HepG2 (cell line): ENCODE results near the gene PAFAH1B2. TPM values are rescaled to one million over a fixed set of nuclear protein-coding genes. Genes with fewer than 3 reads are reported as not detected.

Experiments
- CEBPB ChIP-seq: IDR thresholded peaks from 2 replicates; pipeline ENCODE4 v1.6.1; 2011; ENCODE audit warnings: low read depth, low read length, improper control_type of control experiment, borderline replicate concordance
- KAT7 ChIP-seq: IDR thresholded peaks from 2 replicates; pipeline ENCODE4 v1.6.1; 2018; ENCODE audit warnings: borderline replicate concordance, missing compliant biosample characterization
- KAT8 ChIP-seq: IDR thresholded peaks from 2 replicates; pipeline ENCODE4 v1.6.1; 2016; ENCODE audit warnings: missing genetic modification reagents, missing compliant biosample characterization
- NFATC3 ChIP-seq: sonication (generic); formaldehyde crosslinking; IDR thresholded peaks from 2 replicates; pipeline ENCODE4 v1.5.1; 2020; ENCODE audit warnings: mild to moderate bottlenecking, missing genetic modification reagents
- PAXIP1 ChIP-seq: sonication (generic); formaldehyde crosslinking; conservative IDR thresholded peaks from 2 replicates; pipeline ENCODE4 v1.4.0; 2020; ENCODE audit warnings: mild to moderate bottlenecking, missing genetic modification reagents, moderate library complexity
- RFX3 ChIP-seq: IDR thresholded peaks from 2 replicates; pipeline ENCODE4 v1.6.1; 2016; ENCODE audit warnings: missing biosample characterization, missing genetic modification reagents
- RFXAP ChIP-seq: sonication (generic); formaldehyde crosslinking; IDR thresholded peaks from 2 replicates; pipeline ENCODE4 v1.4.0; 2020; ENCODE audit warnings: missing genetic modification reagents, borderline replicate concordance
- YEATS4 ChIP-seq: sonication (generic); formaldehyde crosslinking; IDR thresholded peaks from 2 replicates; pipeline ENCODE4 v1.4.0; 2020; ENCODE audit warnings: missing genetic modification reagents, borderline replicate concordance
- ZFP90 ChIP-seq: sonication (generic); formaldehyde crosslinking; IDR thresholded peaks from 2 replicates; pipeline ENCODE4 v1.8.0; 2022; ENCODE audit warnings: missing genetic modification reagents, mild to moderate bottlenecking, inconsistent platforms, borderline replicate concordance
- ZMYM3 ChIP-seq: sonication (generic); formaldehyde crosslinking; IDR thresholded peaks from 2 replicates; pipeline ENCODE4 v1.5.1; 2020; ENCODE audit warnings: mild to moderate bottlenecking, missing genetic modification reagents
- ZNF549 ChIP-seq: sonication (generic); formaldehyde crosslinking; IDR thresholded peaks from 2 replicates; pipeline ENCODE4 v1.5.0; 2020; ENCODE audit warnings: missing genetic modification reagents
- ZNF598 ChIP-seq: sonication (generic); formaldehyde crosslinking; IDR thresholded peaks from 2 replicates; pipeline ENCODE4 v1.5.1; 2020; ENCODE audit warnings: mild to moderate bottlenecking, missing genetic modification reagents, borderline replicate concordance
- ZNF674 ChIP-seq: sonication (generic); formaldehyde crosslinking; IDR thresholded peaks from 2 replicates; pipeline ENCODE4 v1.5.0; 2020; ENCODE audit warnings: low read depth, mild to moderate bottlenecking, missing genetic modification reagents
- ZNF678 ChIP-seq: sonication (generic); formaldehyde crosslinking; IDR thresholded peaks from 2 replicates; pipeline ENCODE4 v1.4.0; 2020; ENCODE audit warnings: mild to moderate bottlenecking, missing genetic modification reagents
- ZNF746 ChIP-seq: sonication (generic); formaldehyde crosslinking; IDR thresholded peaks from 2 replicates; pipeline ENCODE4 v1.8.0; 2022; ENCODE audit warnings: mild to moderate bottlenecking, missing genetic modification reagents
- ZNF761 ChIP-seq: sonication (generic); formaldehyde crosslinking; conservative IDR thresholded peaks from 2 replicates; pipeline ENCODE4 v1.4.0; 2020; ENCODE audit warnings: mild to moderate bottlenecking, missing genetic modification reagents
- ZNF766 ChIP-seq: sonication (generic); formaldehyde crosslinking; IDR thresholded peaks from 2 replicates; pipeline ENCODE4 v1.5.0; 2020; ENCODE audit warnings: missing genetic modification reagents, borderline replicate concordance
- polyA plus RNA-seq, 8 experiments: library from polyadenylated mRNA; depleted of rRNA in 3 of 8; stranded (reverse) in 7 of 8; unstranded in 1 of 8; fragments of >200 nt; fragmentation: Illumina TruSeq in 4 of 8; extraction: Trizol in 4 of 8; gene quantifications; 2 replicates each; pipeline versions ENCODE4 v1.2.1 to v1.2.3, GENCODE V29; 2011 to 2016; ENCODE audit warnings: low read depth in 4 of 8, missing spikeins in 1 of 8, mixed read lengths in 1 of 8; ENCODE audit not compliant: insufficient read depth in 1 of 8
- total RNA-seq, 5 experiments: library from RNA; depleted of rRNA; stranded (reverse); fragments of >200 nt; fragmentation: Illumina TruSeq; extraction: Trizol; gene quantifications; 2 replicates each; pipeline ENCODE4 v1.2.3, GENCODE V29; 2016; ENCODE audit warnings: low read depth in 1 of 5
- TF ChIP-seq, protein P1 (sequence below): sonication (generic); formaldehyde crosslinking; IDR thresholded peaks from 2 replicates; pipeline ENCODE4 v1.9.0; 2022; ENCODE audit warnings: low read depth, missing genetic modification reagents
- TF ChIP-seq, protein P2 (sequence below): sonication (generic); formaldehyde crosslinking; IDR thresholded peaks from 2 replicates; pipeline ENCODE4 v1.5.1; 2020; ENCODE audit warnings: missing genetic modification reagents, mild to moderate bottlenecking, borderline replicate concordance
- TF ChIP-seq, protein P3 (sequence below): IDR thresholded peaks from 2 replicates; pipeline ENCODE4 v1.6.1; 2016; ENCODE audit warnings: missing compliant biosample characterization, missing genetic modification reagents, borderline replicate concordance

Gene PAFAH1B2
- total and polyA plus RNA-seq, 2 of the 13 experiments (the other 11 are each of a cell fraction or from before 2014, with no cell fraction given), result 28.8 to 104 TPM

DNA sequence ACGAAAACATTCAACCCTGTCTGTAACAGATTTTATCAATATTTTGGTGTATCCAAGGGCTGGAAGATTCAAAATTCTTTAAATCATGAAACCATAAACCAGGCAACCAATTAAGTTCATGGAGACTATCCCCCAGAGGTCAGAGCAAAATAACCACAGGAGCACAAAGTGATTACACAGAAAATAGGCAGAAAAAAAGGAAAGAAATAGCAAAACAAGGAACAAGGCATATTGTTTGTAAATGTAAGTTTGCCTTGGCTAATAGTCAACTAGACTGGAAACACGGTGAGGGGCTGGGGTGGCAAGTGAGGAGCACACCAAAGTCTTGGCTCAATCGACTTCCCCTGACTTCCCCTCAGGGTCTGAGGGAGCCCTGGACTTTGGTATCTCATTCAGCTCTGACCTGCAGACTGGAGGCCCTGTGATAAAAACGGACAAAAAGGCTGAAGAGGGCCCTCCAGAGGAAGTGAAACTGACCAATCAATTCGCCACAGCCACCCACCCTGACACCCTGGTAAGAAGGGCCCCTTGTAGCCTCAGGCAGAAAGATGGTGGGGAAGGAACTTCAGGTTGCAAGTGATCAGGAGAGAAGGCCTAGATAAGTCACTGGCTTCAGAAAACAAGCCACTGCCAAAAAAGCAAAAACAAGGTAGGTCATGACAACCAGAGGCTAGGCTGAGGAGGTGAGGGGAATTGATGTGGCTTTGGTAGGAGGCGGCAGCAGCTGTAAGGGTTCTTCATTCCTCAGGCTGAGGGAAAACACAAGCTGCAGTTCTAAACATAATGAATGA is 47.7 kb upstream of the PAFAH1B2 start (continued):
- TF ChIP-seq RFXAP (CRISPR knock-in tag) (peak; percentile 41; the same call in 1 of the 2 replicates), ZNF674 (no peak), ZNF746 (no peak), ZMYM3 (no peak), ZNF549 (no peak), PAXIP1 (CRISPR knock-in tag) (peak; percentile 81), CEBPB (no peak), KAT8 (CRISPR knock-in tag) (peak; percentile 52; the same call in 1 of the 2 replicates), RFX3 (no peak), ZNF761 (CRISPR knock-in tag) (no peak; the same call in 1 of the 2 replicates), KAT7 (CRISPR knock-in tag) (no peak), YEATS4 (CRISPR knock-in tag) (peak; percentile 40; the same call in 1 of the 2 replicates), ZNF766 (CRISPR knock-in tag) (no peak), NFATC3 (no peak), ZFP90 (0 out of 2 replicates have a peak, but pooled peaks have one; percentile 69), ZNF678 (CRISPR knock-in tag) (no peak), ZNF598 (CRISPR knock-in tag) (no peak)
- TF ChIP-seq, protein P1, sequence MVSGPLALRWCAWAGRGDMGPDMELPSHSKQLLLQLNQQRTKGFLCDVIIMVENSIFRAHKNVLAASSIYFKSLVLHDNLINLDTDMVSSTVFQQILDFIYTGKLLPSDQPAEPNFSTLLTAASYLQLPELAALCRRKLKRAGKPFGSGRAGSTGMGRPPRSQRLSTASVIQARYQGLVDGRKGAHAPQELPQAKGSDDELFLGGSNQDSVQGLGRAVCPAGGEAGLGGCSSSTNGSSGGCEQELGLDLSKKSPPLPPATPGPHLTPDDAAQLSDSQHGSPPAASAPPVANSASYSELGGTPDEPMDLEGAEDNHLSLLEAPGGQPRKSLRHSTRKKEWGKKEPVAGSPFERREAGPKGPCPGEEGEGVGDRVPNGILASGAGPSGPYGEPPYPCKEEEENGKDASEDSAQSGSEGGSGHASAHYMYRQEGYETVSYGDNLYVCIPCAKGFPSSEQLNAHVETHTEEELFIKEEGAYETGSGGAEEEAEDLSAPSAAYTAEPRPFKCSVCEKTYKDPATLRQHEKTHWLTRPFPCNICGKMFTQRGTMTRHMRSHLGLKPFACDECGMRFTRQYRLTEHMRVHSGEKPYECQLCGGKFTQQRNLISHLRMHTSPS, result peak; percentile 30; the same call in 1 of the 2 replicates
- TF ChIP-seq, protein P2, sequence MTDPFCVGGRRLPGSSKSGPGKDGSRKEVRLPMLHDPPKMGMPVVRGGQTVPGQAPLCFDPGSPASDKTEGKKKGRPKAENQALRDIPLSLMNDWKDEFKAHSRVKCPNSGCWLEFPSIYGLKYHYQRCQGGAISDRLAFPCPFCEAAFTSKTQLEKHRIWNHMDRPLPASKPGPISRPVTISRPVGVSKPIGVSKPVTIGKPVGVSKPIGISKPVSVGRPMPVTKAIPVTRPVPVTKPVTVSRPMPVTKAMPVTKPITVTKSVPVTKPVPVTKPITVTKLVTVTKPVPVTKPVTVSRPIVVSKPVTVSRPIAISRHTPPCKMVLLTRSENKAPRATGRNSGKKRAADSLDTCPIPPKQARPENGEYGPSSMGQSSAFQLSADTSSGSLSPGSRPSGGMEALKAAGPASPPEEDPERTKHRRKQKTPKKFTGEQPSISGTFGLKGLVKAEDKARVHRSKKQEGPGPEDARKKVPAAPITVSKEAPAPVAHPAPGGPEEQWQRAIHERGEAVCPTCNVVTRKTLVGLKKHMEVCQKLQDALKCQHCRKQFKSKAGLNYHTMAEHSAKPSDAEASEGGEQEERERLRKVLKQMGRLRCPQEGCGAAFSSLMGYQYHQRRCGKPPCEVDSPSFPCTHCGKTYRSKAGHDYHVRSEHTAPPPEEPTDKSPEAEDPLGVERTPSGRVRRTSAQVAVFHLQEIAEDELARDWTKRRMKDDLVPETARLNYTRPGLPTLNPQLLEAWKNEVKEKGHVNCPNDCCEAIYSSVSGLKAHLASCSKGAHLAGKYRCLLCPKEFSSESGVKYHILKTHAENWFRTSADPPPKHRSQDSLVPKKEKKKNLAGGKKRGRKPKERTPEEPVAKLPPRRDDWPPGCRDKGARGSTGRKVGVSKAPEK (CRISPR knock-in tag), result peak; percentile 82; the same call in 1 of the 2 replicates
- TF ChIP-seq, protein P3, sequence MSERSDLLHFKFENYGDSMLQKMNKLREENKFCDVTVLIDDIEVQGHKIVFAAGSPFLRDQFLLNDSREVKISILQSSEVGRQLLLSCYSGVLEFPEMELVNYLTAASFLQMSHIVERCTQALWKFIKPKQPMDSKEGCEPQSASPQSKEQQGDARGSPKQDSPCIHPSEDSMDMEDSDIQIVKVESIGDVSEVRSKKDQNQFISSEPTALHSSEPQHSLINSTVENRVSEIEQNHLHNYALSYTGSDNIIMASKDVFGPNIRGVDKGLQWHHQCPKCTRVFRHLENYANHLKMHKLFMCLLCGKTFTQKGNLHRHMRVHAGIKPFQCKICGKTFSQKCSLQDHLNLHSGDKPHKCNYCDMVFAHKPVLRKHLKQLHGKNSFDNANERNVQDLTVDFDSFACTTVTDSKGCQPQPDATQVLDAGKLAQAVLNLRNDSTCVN (CRISPR knock-in tag), result no peak
